H1 (cell line): ENCODE results near the gene TSC22D3.

Experiments used
- CBX5 ChIP-seq: fragments of 300-800, 300-1000 bp; sonication (generic); IDR thresholded peaks from 2 replicates; pipeline ENCODE4 v1.7.1; 2016; ENCODE audit warnings: antibody characterized with exemption, low read length, low read depth
- CHD1 ChIP-seq: IDR thresholded peaks from 2 replicates; pipeline ENCODE4 v1.6.1; 2012; ENCODE audit warnings: low read depth, low read length, improper control_type of control experiment
- CHD2 ChIP-seq: IDR thresholded peaks from 2 replicates; pipeline ENCODE4 v1.6.1; 2012; ENCODE audit warnings: low read length, improper control_type of control experiment
- CTCF ChIP-seq, 3 experiments: IDR thresholded peaks; 1 replicate in 2 of 3; 2 replicates in 1 of 3; pipeline versions ENCODE4 v1.5.1 to v1.6.1; 2011; ENCODE audit warnings: low read length in 3 of 3, mild to moderate bottlenecking in 3 of 3, inconsistent platforms in 2 of 3, low read depth in 1 of 3, moderate library complexity in 1 of 3; ENCODE audit not compliant: insufficient read depth in 1 of 3; ENCODE audit errors: control extremely low read depth in 1 of 3
- EP300 ChIP-seq, 2 experiments: IDR thresholded peaks; 1 replicate in 1 of 2; 2 replicates in 1 of 2; pipeline ENCODE4 v1.6.1; 2011 to 2012; ENCODE audit warnings: low read depth in 2 of 2, low read length in 2 of 2, mild to moderate bottlenecking in 2 of 2, borderline replicate concordance in 1 of 2, inconsistent platforms in 1 of 2, moderate library complexity in 1 of 2
- GABPA ChIP-seq: IDR thresholded peaks from 2 replicates; pipeline ENCODE4 v1.6.1; 2011; ENCODE audit warnings: mild to moderate bottlenecking, low read length, moderate library complexity, borderline replicate concordance; ENCODE audit not compliant: insufficient read depth
- KDM1A ChIP-seq: fragments of 200-600, 300-600 bp; sonication (generic); IDR thresholded peaks from 2 replicates; pipeline ENCODE4 v1.7.1; 2016; ENCODE audit warnings: mild to moderate bottlenecking, low read length, borderline replicate concordance
- MAFK ChIP-seq: IDR thresholded peaks from 2 replicates; pipeline ENCODE4 v1.6.1; 2012; ENCODE audit warnings: low read depth, mild to moderate bottlenecking, improper control_type of control experiment, low read length
- NRF1 ChIP-seq: IDR thresholded peaks from 2 replicates; pipeline ENCODE4 v1.6.1; 2011; ENCODE audit warnings: mild to moderate bottlenecking, low read depth, low read length, improper control_type of control experiment
- POLR2A ChIP-seq, 2 experiments: IDR thresholded peaks; 1 replicate in 1 of 2; 2 replicates in 1 of 2; pipeline ENCODE4 v1.6.1; 2011; ENCODE audit warnings: low read depth in 2 of 2, low read length in 2 of 2, mild to moderate bottlenecking in 2 of 2; ENCODE audit errors: control extremely low read depth in 1 of 2
- POLR2AphosphoS5 ChIP-seq: IDR thresholded peaks from 2 replicates; pipeline ENCODE4 v1.6.1; 2011; ENCODE audit warnings: low read depth, low read length
- SIN3A ChIP-seq, 2 experiments: IDR thresholded peaks in 1 of 2; conservative IDR thresholded peaks in 1 of 2; 2 replicates each; pipeline ENCODE4 v1.6.1; 2011 to 2012; ENCODE audit warnings: low read length in 2 of 2, improper control_type of control experiment in 1 of 2, low read depth in 1 of 2, mild to moderate bottlenecking in 1 of 2
- TF ChIP-seq, protein P1 (sequence below): IDR thresholded peaks from 2 replicates; pipeline ENCODE4 v1.6.1; 2012; ENCODE audit warnings: inconsistent platforms

GRCh38 chrX:107721318-107721717 lies 54.3 kb downstream of the TSC22D3 start:
- no peak for TF ChIP-seq SIN3A (conservative IDR thresholded peaks at IDR 0.05 in 1 of 2, IDR thresholded peaks at IDR 0.05 in 1 of 2; ENCODE audit: low read depth in 1 of 2, low read length in 2 of 2)
- no peak for TF ChIP-seq CBX5
- no peak for TF ChIP-seq POLR2A (IDR thresholded peaks at IDR 0.05; ENCODE audit: control extremely low read depth in 1 of 2, low read depth in 2 of 2, low read length in 2 of 2)
- no peak for TF ChIP-seq CTCF (IDR thresholded peaks at IDR 0.05; ENCODE audit: control extremely low read depth in 1 of 3, insufficient read depth in 1 of 3, low read depth in 1 of 3, low read length in 3 of 3)
- no peak for TF ChIP-seq CHD1
- no peak for TF ChIP-seq KDM1A
- TF ChIP-seq, protein P1, sequence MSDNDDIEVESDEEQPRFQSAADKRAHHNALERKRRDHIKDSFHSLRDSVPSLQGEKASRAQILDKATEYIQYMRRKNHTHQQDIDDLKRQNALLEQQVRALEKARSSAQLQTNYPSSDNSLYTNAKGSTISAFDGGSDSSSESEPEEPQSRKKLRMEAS: no peak
- no peak for TF ChIP-seq GABPA
- TF ChIP-seq NRF1: no peak
- TF ChIP-seq POLR2AphosphoS5: no peak
- no peak for TF ChIP-seq CHD2
- no peak for TF ChIP-seq EP300 (IDR thresholded peaks at IDR 0.05; ENCODE audit: borderline replicate concordance in 1 of 2, low read depth in 2 of 2, low read length in 2 of 2)
- TF ChIP-seq MAFK: no peak
